GM19395 (cell line): ENCODE data around the gene CTSK.
"Not testable (repeated sequence)": the region's sequence is repeated elsewhere in the genome, so short reads cannot be mapped to it uniquely, and the experiment has no call there.

Experiments
- ATAC-seq: cut with Tn5 transposase; IDR thresholded peaks from one replicate; pipeline ENCODE4 v1.9.1; 2021; ENCODE audit warnings: mild to moderate bottlenecking, moderate library complexity; ENCODE audit not compliant: unreplicated experiment

The CTSK gene

DNA sequence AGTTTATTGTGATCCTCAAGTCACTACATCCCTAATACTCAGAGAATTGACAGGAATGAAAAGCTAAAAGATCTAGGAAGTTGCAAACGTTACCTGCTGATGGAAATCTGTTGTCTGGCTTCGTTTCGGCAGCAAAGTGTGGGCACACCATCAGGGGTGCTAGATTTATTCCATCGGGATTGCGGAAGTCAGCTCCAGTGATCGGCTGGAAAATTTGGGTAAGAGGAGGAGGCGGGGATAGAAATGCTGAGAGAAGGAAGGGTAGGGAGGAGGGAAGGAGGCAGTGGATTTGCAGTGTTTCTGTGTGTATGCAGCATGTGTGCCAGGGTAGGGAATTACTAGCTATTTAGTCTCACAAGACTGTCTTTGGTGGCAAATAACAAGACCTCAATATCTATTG, at the start of gene CTSK:
Gene CTSK (minus strand): TSS at position 140 of the 400 bp plus-strand sequence. CDS start 1,455 bp downstream, outside the sequence.
- ATAC-seq, result no peak

DNA sequence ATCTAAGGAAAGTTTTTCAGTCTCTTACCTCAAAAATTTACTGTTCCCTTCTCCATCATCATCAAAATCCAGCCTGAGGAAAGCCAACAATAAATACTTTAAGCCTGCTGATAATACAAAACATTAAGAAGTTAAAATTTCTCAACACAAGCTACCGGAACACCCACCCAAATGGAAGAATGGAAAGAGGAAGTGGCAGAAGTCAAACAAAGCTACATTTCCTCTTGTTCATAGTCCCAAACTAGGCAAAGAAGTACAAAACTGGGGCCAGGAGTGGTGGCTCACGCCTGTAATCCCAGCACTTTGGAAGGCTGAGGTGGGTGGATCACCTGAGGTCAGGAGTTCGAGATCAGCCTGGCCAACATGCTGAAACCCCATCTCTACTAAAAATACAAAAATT, 44.7 kb upstream of the CTSK start:
- not testable (repeated sequence) for ATAC-seq

DNA sequence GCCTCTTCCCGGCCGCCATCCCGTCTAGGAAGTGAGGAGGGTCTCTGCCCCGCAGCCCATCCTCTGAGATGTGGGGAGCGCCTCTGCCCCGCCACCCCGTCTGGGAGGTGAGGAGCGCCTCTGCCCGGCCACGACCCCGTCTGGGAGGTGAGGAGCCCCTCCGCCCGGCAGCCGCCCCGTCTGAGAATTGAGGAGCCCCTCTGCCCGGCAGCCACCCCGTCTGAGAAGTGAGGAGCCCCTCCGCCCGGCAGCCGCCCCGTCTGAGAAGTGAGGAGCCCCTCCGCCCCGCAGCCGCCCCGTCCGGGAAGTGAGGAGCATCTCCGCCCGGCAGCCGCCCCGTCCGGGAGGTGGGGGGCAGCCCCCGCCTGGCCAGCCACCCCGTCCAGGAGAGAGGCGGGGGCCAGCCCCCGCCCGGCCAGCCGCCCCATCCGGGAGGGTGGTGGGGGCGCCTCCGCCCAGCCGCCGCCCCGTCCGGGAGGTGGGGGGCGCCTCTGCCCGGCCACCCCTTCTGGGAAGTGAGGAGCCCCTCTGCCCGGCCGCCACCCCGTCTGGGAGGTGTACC, 42.8 kb upstream of the CTSK start:
- not testable (repeated sequence) for ATAC-seq

DNA sequence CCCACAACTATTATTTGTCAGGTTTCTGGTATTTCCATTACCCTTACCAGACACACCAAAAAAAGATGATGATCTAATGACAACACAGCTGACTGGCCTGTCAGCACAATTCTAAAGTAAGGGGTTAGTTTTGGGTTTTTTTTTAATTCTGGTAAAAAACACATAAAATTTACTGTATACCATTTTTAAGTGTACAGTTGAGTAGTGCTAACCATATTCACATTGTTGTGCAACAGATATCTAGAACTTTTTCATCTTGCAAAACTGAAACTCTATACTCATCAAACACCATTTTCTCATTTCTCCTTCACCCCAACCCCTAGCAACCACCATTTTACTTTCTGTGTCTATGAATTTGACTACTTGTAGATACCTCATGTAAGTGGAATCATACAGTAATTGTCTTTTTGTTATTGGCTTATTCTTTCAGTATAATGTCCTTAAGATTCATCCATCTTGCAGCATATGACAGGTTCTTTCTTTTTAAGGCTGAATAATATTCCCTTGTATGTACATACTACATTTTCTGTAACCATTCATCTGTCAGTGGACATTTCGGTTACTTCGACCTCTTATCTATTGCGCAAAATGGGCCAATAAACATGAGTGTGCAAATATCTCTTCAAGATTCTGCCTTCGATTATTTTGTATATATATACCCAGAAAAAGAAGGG, 38.5 kb upstream of the CTSK start:
- no peak for ATAC-seq

DNA sequence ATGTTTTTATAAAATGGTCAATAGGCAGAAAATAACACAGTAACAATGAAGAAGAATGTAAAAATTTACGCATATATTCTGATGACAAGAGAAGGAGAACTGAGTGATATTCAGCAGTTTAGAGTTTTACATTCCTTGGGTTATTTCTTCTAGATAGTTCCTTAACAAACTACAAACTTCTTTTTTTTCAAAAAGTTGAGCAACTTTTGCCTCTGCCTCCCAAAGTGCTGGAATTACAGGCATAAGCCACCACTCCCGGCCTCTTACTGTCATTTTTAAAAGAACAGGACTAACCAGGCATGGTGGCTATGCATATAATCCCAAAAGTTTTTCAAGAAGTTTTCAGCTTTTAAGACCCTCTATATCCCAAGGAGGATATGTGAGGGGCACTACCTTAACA, 35.4 kb upstream of the CTSK start:
- no peak for ATAC-seq

DNA sequence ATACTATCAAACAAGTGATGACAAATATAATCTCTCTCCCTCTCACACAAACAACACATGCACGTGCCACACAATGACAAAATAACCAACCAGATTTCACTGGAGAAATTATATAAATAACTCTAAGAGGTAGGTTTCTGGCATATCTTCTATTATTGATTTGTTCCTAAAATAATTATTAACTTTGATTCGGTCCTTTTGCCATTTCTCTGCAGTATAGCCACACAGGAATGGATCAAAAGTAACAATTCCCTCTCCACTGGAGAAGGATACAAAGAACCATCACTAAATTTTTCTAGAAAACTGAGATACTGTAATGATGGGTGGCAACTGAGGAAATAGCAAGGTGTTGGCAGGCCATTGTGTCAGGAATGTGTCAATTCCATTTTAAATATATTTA, 34.9 kb upstream of the CTSK start:
- ATAC-seq, result no peak

DNA sequence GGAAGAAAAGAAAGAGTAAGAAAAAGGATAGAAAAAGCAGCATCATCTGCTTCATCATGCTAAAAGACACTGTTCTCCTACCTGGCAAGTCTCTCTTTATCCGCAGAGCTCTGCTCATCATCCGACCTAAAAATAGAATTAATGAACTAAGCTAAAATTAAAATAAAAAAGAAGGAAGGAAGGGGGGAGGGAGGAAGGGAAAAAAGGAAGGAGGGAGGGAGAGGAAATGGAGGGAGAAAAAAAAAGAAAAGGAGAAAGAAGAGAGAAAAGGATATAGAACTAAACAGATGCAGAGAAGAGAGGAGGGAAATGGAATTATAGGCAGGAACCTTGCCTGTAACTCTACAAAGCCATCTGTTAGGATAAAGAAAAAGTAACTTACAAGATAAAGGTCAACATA, 34.3 kb upstream of the CTSK start:
- ATAC-seq, result no peak

DNA sequence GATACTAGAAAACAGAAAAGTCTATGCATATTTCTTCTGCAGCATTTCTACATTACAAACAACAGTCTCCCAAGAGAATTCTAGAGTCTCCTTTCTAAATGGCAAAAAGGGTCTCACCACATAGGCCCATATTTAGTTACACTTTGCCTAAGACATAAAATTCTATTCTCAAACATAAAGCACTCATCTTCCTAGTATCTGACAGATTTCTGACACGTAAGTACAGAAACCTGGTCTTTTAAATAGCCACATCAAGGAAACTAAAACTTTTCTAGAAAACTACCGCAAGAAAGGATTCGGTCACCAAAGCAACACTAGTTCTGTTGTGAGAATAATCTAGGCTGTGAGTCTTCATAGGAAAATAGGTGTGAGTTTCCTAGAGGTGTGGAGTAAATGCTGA, 33.6 kb upstream of the CTSK start:
- no peak for ATAC-seq

DNA sequence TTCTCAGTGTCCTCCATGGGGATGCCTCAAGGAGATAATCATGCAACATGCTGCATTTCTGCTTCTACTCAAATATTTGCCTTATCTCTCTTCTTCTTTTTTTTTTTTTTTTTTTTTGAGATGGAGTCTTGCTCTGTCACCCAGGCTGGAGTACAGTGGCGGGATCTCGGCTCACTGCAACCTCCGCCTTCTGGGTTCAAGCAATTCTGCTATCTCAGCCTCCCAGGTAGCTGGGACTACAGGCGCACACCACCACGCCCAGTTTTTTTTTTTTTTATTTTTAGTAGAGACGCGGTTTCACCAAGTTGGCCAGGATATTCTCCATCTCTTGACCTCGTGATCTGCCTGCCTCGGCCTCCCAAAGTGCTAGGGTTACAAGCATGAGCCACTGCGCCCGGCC, 32.8 kb upstream of the CTSK start:
- ATAC-seq, result not testable (repeated sequence)

DNA sequence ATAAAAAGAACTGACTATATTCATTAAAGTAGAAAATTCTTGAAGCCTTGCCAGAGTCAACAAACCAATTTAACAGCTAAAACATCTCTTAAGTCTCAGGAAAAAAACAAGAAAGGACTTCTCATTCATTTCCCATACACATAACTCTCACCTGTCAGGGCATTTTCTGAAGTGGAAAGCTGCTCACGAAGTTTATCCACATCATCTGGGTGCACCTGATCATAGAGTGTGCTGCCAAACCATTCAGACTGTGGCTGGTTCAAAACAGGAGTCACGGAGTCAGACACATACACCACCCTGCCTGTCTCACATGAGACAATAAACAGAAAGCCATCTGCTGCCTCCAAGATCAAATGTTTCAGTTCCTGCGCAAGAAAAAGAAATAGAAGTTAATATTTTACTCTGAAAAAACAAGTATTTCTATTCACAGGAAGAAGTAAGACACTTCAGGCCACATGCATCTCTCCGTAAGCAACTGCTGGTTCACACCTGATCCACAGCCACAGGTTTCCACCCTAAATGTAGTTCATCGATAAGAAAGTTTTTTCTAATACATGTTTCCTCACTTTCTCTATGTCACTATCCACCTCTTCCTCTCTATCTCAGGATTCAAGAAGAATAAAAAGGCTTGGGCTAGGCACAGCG, 28.2 kb upstream of the CTSK start:
- no peak for ATAC-seq

DNA sequence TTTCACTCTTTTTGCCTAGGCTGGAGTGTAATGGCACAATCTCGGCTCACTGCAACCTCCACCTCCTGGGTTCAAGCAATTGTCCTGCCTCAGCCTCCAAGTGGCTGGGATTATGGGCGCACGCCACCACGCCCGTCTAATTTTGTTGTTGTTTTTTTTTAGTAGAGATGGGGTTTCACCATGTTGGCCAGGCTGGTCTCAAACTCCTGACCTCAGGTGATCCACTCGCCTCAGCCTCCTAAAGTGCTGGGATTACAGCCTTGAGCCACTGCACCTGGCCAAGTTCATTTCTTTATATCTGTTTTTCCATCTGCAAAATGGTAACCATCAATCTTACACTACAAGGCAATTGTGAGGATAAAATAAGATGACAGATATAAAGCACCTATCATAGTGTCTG, 25.9 kb upstream of the CTSK start:
- ATAC-seq, result not testable (repeated sequence)

DNA sequence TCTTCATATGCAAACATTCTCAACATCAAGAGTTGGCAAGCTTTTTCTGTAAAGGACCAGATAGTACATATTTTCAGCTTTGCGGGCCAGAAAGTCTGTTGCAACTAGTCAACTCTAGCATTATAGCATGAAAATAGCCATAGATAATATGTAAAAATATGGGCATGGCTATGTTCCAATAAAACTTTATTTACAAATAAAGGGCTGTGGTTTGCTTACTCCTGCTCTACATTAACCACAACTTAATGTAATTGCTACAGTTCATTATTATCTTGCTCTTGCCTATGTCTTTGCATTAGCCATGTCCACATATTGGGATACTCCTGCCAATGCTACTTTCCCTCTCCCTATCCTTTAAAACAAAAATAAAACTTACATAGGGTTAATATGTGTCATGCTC, 24.5 kb upstream of the CTSK start:
- ATAC-seq, result no peak

DNA sequence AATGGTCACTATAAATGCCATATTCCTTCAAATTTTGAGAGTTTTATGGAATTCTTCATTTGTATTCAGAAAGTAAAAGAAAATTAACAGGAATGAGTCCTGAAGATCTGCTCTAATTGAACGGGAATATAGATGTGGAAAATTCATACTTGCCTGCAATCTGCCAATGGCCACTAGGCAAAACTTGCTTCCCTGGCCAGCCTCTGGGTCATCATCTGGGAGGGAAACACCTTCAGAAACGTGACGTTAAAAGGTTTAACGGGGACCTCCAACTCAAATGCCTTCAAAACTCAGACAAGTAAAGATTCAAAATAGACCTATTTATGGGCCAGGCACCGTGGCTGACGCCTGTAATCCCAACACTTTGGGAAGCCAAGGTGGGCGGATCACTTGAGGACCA, 21.7 kb upstream of the CTSK start:
- ATAC-seq, result no peak

DNA sequence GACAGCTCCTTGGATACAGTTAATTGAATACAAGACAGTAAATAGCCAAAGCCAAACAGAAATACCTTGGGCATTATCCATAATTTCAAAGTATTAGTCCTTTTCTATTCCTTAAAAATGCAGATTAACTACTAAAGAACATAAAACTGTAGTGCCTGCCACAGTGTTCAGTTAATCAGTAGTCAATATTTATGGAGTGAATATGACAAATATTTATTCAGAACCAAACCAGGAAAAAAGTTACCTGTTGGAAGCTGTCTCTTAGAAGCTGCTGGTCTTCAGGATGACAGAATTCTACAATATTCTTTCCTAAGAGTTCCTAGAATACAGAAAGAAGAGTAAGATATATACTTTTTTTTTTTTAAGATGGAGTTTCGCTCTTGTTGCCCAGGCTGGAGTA, 18.2 kb upstream of the CTSK start:
- no peak for ATAC-seq

DNA sequence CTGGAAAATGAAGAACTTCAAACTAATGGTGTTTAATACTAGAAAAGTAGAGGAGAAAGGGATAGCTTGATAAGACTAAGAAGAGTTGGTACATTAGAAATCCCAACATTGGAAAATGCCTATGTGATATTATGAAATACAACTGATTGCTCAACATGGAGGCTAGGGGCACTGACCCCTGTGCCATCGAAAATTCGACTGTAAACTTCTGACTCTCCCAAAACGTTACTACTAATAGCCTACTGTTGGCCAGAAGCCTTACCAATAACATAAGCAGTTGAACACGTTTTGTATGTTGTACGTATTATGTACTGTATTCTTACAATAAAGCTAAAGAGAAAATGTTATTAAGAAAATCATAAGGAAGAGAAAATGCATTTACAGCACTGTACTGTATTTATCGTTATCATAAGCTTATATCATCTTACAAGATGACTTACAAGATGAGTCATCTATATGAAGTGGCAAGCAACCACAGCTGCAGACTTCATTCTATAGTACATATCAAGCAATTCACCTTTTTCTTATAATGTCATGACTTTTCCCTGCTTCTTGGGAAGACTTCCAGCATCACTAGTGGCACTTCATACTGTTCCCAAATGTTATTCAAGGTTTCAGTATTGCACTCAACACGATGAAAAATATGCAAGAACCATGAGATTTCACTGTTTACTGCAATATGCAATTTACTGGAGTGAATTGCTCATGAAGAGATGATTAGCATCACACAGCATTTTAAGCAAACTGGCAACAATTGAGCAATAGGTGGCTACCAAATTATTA, 12.9 kb upstream of the CTSK start:
- no peak for ATAC-seq

DNA sequence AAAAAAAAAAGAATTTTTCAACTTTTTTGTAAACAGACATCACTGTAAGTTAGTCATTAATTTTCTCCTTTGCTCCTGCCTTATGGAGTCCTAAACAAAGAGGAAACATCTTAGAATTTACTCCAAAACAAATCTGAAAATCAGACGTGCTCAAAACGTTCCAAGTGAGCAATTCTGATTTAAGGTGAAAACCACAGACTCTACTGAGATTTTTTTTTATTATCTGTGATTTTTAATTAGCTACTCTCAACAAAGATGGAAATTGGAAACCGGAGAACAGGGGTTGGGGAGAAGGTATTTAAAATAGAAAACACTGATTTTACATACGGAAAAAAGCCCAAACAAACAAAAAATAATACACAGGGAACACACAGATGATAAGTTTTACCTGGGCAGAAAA, 7.8 kb upstream of the CTSK start:
- ATAC-seq, result no peak

DNA sequence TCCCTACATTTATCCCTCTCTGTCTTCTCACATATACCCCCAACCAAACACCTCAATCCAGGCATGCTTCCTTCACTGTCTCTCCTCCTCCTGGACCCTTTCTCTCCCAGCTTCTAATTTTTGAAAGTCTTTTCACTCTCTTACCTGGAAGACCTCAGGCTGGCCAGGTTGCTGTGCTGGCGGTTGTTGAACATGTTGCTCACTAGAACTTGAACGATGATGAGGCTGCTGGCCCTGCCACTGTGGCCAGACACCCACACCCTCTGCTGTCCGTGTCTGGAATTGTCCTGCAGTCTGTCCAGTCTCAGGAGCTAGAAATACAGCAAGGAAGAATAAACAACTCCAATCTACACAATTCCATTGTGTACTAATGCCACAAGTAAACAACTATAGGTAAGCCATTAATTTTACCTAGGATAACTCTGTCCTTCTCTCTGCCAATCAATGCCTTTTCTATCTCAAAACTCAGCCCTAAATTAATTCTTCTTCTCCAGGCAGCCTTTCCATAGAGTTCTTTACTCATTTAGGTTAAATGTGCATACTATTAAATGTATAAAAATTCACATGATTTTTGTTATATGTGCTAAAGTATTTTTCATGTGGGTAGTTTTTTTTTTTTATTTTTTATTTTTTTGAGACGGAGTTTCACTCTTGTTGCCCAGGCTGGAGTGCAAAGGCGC, 5.1 kb upstream of the CTSK start:
- ATAC-seq, result no peak

DNA sequence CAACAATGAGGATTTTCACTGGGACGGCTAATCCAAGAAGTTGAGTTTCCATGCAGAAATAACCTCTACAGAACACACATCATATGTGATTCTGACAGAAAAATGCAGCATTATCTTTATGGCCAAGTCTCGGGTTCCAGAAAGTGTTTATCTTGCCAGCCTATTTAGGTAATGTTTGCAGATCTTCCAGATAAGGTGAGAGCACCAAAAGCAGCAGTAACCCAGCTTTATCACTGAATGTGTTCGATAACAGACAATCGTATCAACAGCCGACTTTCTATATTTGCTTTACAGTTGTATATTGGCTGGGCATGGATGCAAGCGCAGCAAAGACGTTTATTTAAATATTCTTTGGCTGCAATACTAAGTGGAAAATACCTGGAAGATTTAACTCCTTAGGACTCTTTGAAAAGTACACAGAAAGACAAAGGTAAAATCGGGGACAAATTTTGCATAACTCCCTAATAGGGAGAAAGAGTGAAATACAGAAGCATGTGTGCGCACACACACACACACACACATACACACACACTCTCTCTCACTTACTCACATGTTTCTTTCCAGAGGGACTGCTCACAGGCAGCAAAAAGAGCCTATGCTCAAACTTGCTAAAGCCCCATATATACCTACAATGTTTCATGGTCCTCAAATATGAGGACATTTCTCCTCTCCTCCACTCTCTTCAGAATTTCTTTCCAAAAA, 3.0 kb upstream of the CTSK start:
- no peak for ATAC-seq

DNA sequence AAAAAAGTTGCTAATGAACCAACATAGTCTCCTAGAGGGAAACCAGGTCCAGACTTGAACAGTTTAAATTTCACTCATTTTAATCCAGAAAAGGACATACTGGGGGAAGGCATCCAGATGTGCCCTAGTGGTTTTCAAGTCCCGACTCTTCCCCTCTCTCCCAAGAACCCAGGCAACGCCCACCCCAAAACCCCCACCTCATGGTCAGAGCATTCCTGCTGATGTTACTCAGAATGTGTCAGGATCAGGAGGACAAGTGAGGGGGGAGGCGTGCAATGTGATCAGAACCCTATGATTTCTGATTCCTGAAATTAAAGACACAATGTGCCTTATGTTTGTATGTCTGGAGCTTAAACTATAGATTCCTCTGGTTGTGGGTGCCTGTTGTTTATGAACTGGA, 1.6 kb upstream of the CTSK start:
- ATAC-seq, result no peak

DNA sequence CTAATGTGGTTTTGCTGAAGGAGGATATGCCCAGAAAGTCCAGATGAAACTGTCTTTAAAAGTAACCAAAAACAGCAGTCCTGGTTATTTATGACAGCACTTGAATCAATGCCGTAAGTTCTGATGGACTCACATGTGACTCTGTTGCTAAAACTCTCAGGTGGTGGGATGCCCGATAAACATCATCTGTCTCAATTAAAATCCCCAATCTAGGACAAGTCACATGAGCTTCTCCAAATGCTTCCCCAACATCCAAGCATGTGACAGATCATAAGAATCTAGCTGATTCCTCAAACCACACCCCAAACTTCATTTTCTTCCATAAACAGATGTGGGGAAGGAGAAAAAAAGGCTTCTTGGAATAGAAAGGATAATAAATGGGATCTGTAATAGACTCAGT, 786 bp upstream of the CTSK start:
- no peak for ATAC-seq
